HepG2 (cell line): Measurements from ENCODE around the gene OR2A1. TPM values are rescaled to one million over a fixed set of nuclear protein-coding genes. Genes with fewer than 3 reads are reported as not detected.
"Not testable (repeated sequence)": the region's sequence is repeated elsewhere in the genome, so short reads cannot be mapped to it uniquely, and the experiment has no call there.

ENCODE experiments used
- ATAC-seq: fragments of 200-7000 bp; cut with Tn5 transposase; 3 replicates; pipeline ENCODE4 v1.9.1; 2020; ENCODE audit warnings: mild to moderate bottlenecking, moderate library complexity
- BruUV-seq: library from RNA; stranded (reverse); fragments of 400-500 nt; replicated peaks from 2 replicates; lab custom pipeline; 2021; lab: Mats Ljungman, UMichigan
- CTCF ChIA-PET: fragments of 300-600 bp; formaldehyde crosslinking; extraction: SDS; loops from one replicate; lab custom pipeline; 2021; ENCODE audit warnings: low total read pairs, inconsistent platforms, low intra/inter-chr PET ratio; lab: Yijun Ruan, JAX
- POLR2A ChIA-PET: fragments of 350-600 bp; sonication (Branson Sonifier 250); formaldehyde crosslinking; loops from one replicate; lab custom pipeline; 2020; ENCODE audit warnings: antibody characterized with exemption, inconsistent platforms; lab: Yijun Ruan, JAX
- DNase-seq: peaks from one replicate; pipeline ENCODE4 v3.0.0-alpha.2; 2015; ENCODE audit warnings: low spot score
- FAIRE-seq: peaks from 3 replicates; lab custom pipeline; 2011; peaks lifted over from hg19 to GRCh38; lab: Jason Lieb, UNC
- H2AFZ ChIP-seq: one replicate; pipeline ENCODE4 v1.6.1; 2011; ENCODE audit warnings: low read length, inconsistent platforms
- H3K27ac ChIP-seq: fragments of 300-600 bp; 3 replicates; pipeline ENCODE4 v1.8.0; 2011; ENCODE audit warnings: mixed run types, mild to moderate bottlenecking, mixed read lengths, low read length, inconsistent platforms; ENCODE audit not compliant: insufficient read depth; ENCODE audit errors: extremely low read length
- H3K27me3 ChIP-seq, 2 experiments: fragments of 200-600 bp in 1 of 2; 2 replicates in 1 of 2; 3 replicates in 1 of 2; pipeline versions ENCODE4 v1.6.0 to v1.8.0; 2011; ENCODE audit warnings: low read length in 2 of 2, mild to moderate bottlenecking in 2 of 2, moderate library complexity in 2 of 2, inconsistent platforms in 1 of 2; ENCODE audit not compliant: insufficient read depth in 2 of 2, control insufficient read depth in 1 of 2
- H3K36me3 ChIP-seq, 2 experiments: fragments of 200-600 bp in 1 of 2; replicated peaks in 1 of 2; 2 replicates in 1 of 2; 3 replicates in 1 of 2; pipeline versions ENCODE4 v1.5.1 to v1.8.0; 2011; ENCODE audit warnings: low read length in 2 of 2, inconsistent platforms in 1 of 2; ENCODE audit not compliant: insufficient read depth in 2 of 2, control insufficient read depth in 1 of 2
- H3K4me1 ChIP-seq: 2 replicates; pipeline ENCODE4 v1.5.1; 2012; ENCODE audit warnings: low read length, inconsistent platforms; ENCODE audit not compliant: insufficient read depth
- H3K4me2 ChIP-seq: 2 replicates; pipeline ENCODE4 v1.6.0; 2011; ENCODE audit warnings: low read depth, low read length, inconsistent platforms
- H3K4me3 ChIP-seq, 3 experiments: fragments of 200-600 bp in 1 of 3; sonication (generic), shearing (Covaris generic) in 1 of 3; replicated peaks in 1 of 3; 2 replicates each; pipeline ENCODE4 v1.5.1; 2011 to 2016; ENCODE audit warnings: low read length in 3 of 3, inconsistent platforms in 2 of 3, low read depth in 2 of 3, mild to moderate bottlenecking in 2 of 3, control low read depth in 1 of 3, mixed read lengths in 1 of 3; ENCODE audit not compliant: insufficient read depth in 1 of 3
- H3K79me2 ChIP-seq: one replicate; pipeline ENCODE4 v1.6.1; 2011; ENCODE audit warnings: low read length, inconsistent platforms; ENCODE audit not compliant: insufficient read depth
- H3K9ac ChIP-seq: 2 replicates; pipeline ENCODE4 v1.6.0; 2011; ENCODE audit warnings: mild to moderate bottlenecking, low read depth, low read length, inconsistent platforms; ENCODE audit not compliant: insufficient read depth
- H3K9me3 ChIP-seq: 2 replicates; pipeline ENCODE4 v1.5.1; 2012; ENCODE audit warnings: mild to moderate bottlenecking, low read length
- H4K20me1 ChIP-seq: 2 replicates; pipeline ENCODE4 v1.6.0; 2011; ENCODE audit warnings: inconsistent platforms, mild to moderate bottlenecking, low read length, moderate library complexity; ENCODE audit not compliant: insufficient read depth
- WGBS: methylation state at CpG from one replicate; pipeline ENCODE4 v1.1.6; 2017; ENCODE audit warnings: low lambda C conversion rate; 5-methylcytosine and 5-hydroxymethylcytosine counted together
- in situ Hi-C: cut with HindIII; loops from 2 replicates; pipeline ENCODE4 v1.10.0; 2017; ENCODE audit warnings: low pct_unique_long_range_greater_than_20kb; ENCODE audit not compliant: extremely low pct_ligation_motif_present
- intact Hi-C: fragments of 100-400 bp; cut with micrococcal nuclease; formaldehyde crosslinking; loops from one replicate; pipeline ENCODE4 v1.10.0; 2022; ENCODE audit not compliant: unreplicated experiment
- polyA plus RNA-seq, 8 experiments: library from polyadenylated mRNA; depleted of rRNA in 3 of 8; stranded (reverse) in 7 of 8; unstranded in 1 of 8; fragments of >200 nt; fragmentation: Illumina TruSeq in 4 of 8; extraction: Trizol in 4 of 8; gene quantifications; 2 replicates each; pipeline versions ENCODE4 v1.2.1 to v1.2.3, GENCODE V29; 2011 to 2016; ENCODE audit warnings: low read depth in 4 of 8, missing spikeins in 1 of 8, mixed read lengths in 1 of 8; ENCODE audit not compliant: insufficient read depth in 1 of 8
- total RNA-seq, 5 experiments: library from RNA; depleted of rRNA; stranded (reverse); fragments of >200 nt; fragmentation: Illumina TruSeq; extraction: Trizol; gene quantifications; 2 replicates each; pipeline ENCODE4 v1.2.3, GENCODE V29; 2016; ENCODE audit warnings: low read depth in 1 of 5

Gene OR2A1
- total and polyA plus RNA-seq, 2 of the 13 experiments (the other 11 are each of a cell fraction or from before 2014, with no cell fraction given): not detected

DNA sequence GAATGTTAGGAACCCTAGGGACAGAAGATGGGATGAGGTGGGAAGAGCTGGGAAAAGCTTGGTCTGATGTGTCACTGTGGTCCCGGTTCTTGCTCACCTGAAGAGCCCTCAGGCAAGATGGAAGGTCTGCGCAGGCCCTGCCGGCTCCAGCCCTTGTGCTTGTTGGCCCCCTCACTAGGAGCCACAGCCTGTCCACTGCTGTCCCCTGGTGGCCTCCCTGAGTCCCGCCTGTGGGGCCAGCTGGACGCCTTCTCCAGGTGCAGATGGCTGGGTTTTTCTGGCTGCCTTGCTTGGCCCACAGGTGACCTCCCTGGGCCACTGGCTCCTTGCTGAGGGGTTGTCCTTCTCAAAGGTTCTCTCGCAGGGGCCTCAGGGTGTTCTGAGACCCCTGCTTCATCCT lies 28.5 kb upstream of the OR2A1 start:
- CTCF ChIA-PET, FAIRE-seq, H4K20me1 ChIP-seq, in situ Hi-C loops, H3K27ac ChIP-seq, H2AFZ ChIP-seq, H3K36me3 ChIP-seq, DNase-seq, H3K9me3 ChIP-seq, POLR2A ChIA-PET, H3K27me3 ChIP-seq, H3K4me2 ChIP-seq, H3K4me3 ChIP-seq, intact Hi-C loops, H3K9ac ChIP-seq, H3K4me1 ChIP-seq, BruUV-seq, H3K79me2 ChIP-seq: not testable (repeated sequence)
- ATAC-seq: peak; percentile 81
- WGBS: no CpG with 5 or more reads among the region's 6 CpGs

DNA sequence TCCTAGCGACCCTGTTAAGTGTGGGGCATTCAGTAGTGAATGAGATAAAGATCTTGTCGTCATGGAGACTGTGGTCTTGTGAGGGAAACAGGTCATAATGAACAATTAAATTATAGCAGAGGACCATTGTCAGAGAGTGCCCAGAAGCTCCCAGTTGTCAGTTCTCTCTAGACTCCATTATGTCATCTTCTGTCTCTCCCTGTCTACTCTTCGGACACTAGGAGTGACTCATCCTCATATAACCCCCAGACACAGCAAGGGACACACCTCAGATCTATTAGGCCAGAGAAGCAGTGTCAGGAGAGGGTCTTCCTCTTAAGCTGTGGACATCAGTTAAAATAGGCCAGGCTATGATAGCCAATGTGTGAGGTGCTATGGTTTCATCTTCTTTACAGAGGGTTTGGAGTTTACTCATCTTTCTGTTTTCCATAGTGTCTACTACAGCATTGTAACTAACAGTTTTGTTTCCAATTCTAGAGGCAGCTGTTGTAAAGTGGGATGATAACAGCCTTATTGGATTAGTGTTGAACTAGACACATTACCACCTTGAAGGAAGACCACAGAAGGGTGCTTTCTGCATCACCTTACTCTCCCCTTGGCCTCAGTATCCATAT lies 24.9 kb upstream of the OR2A1 start:
- not testable (repeated sequence) for H3K4me2 ChIP-seq, BruUV-seq

DNA sequence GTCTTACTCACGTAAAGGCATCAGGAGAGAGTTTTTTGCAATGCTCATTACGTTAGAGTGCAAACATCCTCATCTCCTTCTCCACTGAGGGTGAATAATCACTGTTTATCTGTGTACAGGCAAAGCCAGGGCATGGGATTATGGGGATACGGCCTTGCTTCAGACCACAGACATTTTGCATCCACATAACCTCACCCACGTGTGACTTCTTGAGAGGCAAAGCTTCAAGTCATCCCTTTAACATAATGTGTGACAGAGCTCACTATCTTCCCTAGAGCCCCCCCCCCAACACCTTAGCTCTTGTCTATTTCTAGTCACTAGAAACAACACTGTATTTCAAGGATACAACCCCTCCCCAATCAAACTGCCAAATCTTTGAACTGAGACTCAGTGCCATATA lies 20.6 kb upstream of the OR2A1 start:
- CTCF ChIA-PET, H3K27me3 ChIP-seq, DNase-seq, H3K9me3 ChIP-seq, H3K4me1 ChIP-seq, in situ Hi-C loops, H2AFZ ChIP-seq, H3K36me3 ChIP-seq, H3K27ac ChIP-seq, ATAC-seq, H3K9ac ChIP-seq, H3K4me3 ChIP-seq, H3K4me2 ChIP-seq, POLR2A ChIA-PET, intact Hi-C loops, BruUV-seq, H4K20me1 ChIP-seq, FAIRE-seq, H3K79me2 ChIP-seq: not testable (repeated sequence)
- WGBS: 20% methylated on average over 1 of the region's 4 CpGs

More for the DNA sequence above, 24.9 kb upstream of the OR2A1 start:
- H3K79me2 ChIP-seq, H3K27ac ChIP-seq, FAIRE-seq, H3K27me3 ChIP-seq, H3K4me1 ChIP-seq, H2AFZ ChIP-seq, H4K20me1 ChIP-seq, H3K36me3 ChIP-seq, POLR2A ChIA-PET, in situ Hi-C loops, H3K9ac ChIP-seq, H3K4me3 ChIP-seq, intact Hi-C loops, H3K9me3 ChIP-seq, ATAC-seq, CTCF ChIA-PET, DNase-seq: not testable (repeated sequence)
- no CpG with 5 or more reads among the region's 3 CpGs for whole genome bisulfite sequencing

DNA sequence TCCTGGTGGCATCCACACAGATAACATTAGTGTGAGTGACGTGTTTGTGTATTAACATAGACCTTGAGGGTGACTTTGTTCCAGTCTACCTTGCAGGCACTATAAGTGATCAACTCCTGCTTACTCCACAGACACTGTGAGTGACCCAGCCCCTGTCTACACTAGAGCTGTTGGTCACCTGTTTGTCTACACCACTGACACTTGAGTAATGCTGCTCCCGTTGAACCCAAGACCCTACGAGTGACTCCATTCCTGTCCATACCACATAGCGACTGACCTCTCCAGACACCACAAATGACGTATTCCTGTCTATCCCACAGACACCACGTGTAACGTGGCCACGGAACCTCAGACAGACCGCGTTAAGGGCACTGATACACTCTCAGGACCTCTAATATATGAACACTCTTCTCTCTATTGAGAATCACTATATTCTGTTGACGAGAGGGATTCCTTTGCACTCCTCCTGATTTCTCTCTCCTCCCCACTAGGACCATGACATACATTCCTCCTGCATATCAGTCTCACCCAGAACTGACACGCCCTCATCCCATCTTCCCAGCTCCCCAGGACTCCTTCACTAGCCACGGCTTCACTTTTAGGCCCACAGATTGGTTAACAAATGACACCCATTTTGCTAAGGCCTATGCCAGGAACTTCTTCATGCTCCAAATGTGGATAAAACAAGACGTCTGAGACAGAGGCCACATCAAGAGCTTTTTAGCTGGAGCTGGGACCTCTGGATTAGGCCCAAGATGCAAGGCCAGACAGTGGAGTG lies 19.6 kb upstream of the OR2A1 start:
- CTCF ChIA-PET, H2AFZ ChIP-seq, H3K4me2 ChIP-seq, H3K79me2 ChIP-seq, in situ Hi-C loops, H3K27me3 ChIP-seq, ATAC-seq, DNase-seq, H3K9me3 ChIP-seq, H3K36me3 ChIP-seq, H3K27ac ChIP-seq, H3K4me1 ChIP-seq, H3K4me3 ChIP-seq, H4K20me1 ChIP-seq, FAIRE-seq, H3K9ac ChIP-seq, intact Hi-C loops, POLR2A ChIA-PET: not testable (repeated sequence)
- TSS peak; percentile 63 for BruUV-seq
- WGBS: 59% methylated on average over 4 of the region's 14 CpGs
